Cardiac fibroblast (primary cell): ENCODE data around the gene PDIK1L.
A peak's percentile ranks its signal among the peaks of the same experiment; 100 is the strongest.

Source experiments
- DNase-seq, 2 donors: peaks; one replicate each; pipeline versions ENCODE4 v3.0.0 to v3.0.0-alpha.2; 2010; ENCODE audit warnings: low read depth in 2 of 2
- H3K4me3 ChIP-seq, 2 donors: replicated peaks in 1 of 2; 1 replicate in 1 of 2; 2 replicates in 1 of 2; pipeline ENCODE4 v1.5.1; 2011; ENCODE audit warnings: low read depth in 2 of 2, low read length in 2 of 2, mild to moderate bottlenecking in 2 of 2, moderate library complexity in 1 of 2
- TF ChIP-seq, protein P1 (sequence below): IDR thresholded peaks from one replicate; pipeline ENCODE4 v1.5.1; 2011; ENCODE audit warnings: low read depth, mild to moderate bottlenecking, low read length, inconsistent platforms

Gene PDIK1L

GRCh38 chr1:26079178-26079563, 32.5 kb upstream of the PDIK1L start:
- DNase-seq: no peak
- H3K4me3 ChIP-seq: no peak overlapping the region
- TF ChIP-seq, protein P1, sequence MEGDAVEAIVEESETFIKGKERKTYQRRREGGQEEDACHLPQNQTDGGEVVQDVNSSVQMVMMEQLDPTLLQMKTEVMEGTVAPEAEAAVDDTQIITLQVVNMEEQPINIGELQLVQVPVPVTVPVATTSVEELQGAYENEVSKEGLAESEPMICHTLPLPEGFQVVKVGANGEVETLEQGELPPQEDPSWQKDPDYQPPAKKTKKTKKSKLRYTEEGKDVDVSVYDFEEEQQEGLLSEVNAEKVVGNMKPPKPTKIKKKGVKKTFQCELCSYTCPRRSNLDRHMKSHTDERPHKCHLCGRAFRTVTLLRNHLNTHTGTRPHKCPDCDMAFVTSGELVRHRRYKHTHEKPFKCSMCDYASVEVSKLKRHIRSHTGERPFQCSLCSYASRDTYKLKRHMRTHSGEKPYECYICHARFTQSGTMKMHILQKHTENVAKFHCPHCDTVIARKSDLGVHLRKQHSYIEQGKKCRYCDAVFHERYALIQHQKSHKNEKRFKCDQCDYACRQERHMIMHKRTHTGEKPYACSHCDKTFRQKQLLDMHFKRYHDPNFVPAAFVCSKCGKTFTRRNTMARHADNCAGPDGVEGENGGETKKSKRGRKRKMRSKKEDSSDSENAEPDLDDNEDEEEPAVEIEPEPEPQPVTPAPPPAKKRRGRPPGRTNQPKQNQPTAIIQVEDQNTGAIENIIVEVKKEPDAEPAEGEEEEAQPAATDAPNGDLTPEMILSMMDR: no peak

DNA sequence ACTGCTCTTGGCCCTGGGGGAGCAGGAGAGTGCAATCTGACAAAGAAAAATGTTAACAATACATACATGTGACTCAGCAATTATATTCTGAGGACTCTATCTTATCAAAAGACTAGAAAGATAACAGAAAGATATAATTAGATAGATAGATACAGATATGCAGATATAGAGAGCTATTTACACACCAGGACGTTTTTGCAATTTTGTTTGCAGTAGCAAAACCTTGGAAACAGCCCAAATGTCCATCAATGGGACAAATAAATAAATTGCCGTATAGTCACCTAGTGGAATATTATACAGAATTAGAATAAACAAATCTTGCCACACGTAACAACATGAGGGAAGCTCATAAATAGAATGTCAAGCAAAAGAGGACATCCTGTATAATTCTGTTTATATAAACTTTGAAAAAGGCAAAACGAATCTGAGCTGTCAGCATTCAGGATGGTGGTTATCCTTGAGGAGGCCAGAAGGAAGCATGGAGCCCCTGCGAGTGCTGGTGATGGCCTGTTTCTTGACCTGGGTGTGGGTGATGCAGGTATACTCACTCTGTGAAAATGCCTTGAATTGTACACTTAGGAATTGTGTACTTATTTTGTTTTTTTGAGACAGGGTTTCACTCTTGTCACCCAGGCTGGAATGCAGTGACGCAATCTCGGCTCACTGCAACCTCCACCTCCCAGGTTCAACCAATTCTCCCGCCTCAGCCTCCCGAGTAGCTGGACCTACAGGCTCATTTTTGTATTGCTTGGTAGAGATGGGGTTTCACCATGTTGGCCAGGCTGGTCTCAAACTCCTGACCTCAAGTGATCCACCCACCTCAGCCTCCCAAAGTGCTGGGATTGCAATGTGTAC, 31.4 kb upstream of the PDIK1L start:
- DNase-seq: no peak
- TF ChIP-seq, protein P1: no peak
- no peak overlapping the region for H3K4me3 ChIP-seq

DNA sequence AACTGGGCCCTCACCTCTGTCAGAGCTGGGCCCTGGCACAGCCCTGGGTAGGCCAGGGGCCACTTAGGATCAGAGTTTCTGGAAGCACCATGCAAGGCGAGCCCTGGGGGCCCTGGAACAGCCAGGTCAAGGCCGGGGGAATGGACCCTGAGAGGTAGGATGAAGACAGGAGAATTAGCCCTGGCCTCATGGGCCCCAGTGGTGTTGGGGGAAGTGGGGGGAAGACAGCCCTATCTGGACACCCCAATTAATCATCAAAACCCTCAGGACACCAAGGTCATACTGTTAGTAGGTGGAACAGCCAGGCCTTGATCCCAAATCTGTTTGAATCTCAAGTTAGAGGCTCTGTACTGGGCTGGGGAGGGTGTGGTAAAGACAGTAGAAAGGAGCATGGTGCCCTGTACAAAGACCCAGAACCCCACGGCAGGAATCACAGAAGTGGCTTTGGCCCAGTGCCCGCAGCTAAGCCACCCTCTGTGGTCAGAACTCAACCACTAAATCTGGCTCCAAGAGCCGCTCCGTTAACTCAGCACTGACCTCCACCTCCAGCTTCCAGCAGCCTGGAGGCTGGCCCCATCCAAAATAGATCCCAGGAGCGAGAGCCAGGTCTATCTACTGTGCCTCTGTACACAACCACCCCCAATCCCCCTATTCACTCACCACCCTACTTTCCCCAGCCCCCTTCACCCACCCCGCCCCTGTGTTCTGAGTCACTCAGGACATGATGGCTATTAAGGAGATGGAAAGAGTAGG, 30.2 kb upstream of the PDIK1L start:
- TF ChIP-seq, protein P1: no peak
- DNase-seq: no peak
- no peak overlapping the region for H3K4me3 ChIP-seq

- H3K4me3 ChIP-seq: no peak overlapping the region
- TF ChIP-seq, protein P1: no peak
- DNase-seq: no peak
Measured at GRCh38 chr1:26082020-26082350, 29.6 kb upstream of the PDIK1L start.

- DNase-seq: peak in 1 of 2 donors; percentile 33
- TF ChIP-seq, protein P1: no peak
- no peak overlapping the region for H3K4me3 ChIP-seq
Measured at GRCh38 chr1:26083208-26083607, 28.4 kb upstream of the PDIK1L start.

DNA sequence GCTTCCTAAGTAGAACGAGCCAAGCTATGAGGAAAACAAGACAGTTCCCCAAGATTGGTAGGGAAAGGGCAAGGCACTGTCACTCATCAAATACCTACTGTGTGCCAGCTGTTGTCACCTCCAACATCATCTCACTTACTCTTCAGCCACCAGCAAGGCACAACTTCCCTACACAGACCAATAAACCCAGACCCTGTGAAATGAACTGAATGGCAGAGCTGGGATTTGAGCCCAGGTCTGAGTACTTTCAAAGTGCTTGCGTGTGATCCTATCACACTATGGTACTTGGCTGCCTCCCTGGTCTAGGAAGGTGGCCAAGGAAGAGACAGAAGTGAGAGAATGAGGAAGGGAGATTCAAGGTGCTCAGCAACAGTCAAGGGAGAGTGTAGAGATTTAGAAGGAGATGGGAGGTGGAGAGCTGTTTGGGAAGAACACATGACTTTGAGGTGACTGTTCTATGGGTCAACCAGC, 27.5 kb upstream of the PDIK1L start:
- DNase-seq: no peak
- TF ChIP-seq, protein P1: no peak
- H3K4me3 ChIP-seq: no peak overlapping the region
